ENCODE measurements around the gene MRPS12.
A peak's percentile ranks its signal among the peaks of the same experiment; 100 is the strongest.

The MRPS12 gene

GRCh38 chr19:38942471-38943181, 11.9 kb downstream of the MRPS12 start:
- TF ChIP-seq CTCF (IDR thresholded peaks at IDR 0.05) (no peak), ZFX (IDR thresholded peaks at IDR 0.05; ENCODE audit: borderline replicate concordance) (no peak)
- no peak overlapping the region for H3K27ac ChIP-seq

- no peak overlapping the region for H3K27ac ChIP-seq
- TF ChIP-seq CTCF (IDR thresholded peaks at IDR 0.05) (no peak), ZFX (IDR thresholded peaks at IDR 0.05; ENCODE audit: borderline replicate concordance) (no peak)
Observed at GRCh38 chr19:38944981-38945506, 14.3 kb downstream of the MRPS12 start.

- no peak for TF ChIP-seq CTCF (IDR thresholded peaks at IDR 0.05)
- no peak overlapping the region for H3K27ac ChIP-seq
Observed at GRCh38 chr19:38945562-38946228, 15.0 kb downstream of the MRPS12 start.

GRCh38 chr19:38946229-38947010, 15.7 kb downstream of the MRPS12 start:
- H3K27ac ChIP-seq: no peak overlapping the region
- TF ChIP-seq CTCF (IDR thresholded peaks at IDR 0.05) (no peak), ZFX (IDR thresholded peaks at IDR 0.05; ENCODE audit: borderline replicate concordance) (no peak)

- no peak for TF ChIP-seq ZFX (IDR thresholded peaks at IDR 0.05; ENCODE audit: borderline replicate concordance)
- TF ChIP-seq CTCF (IDR thresholded peaks at IDR 0.05): no peak
- peak overlapping the region; percentile 70 for H3K27ac ChIP-seq
Observed at GRCh38 chr19:38949580-38950367, 19.0 kb downstream of the MRPS12 start.

GRCh38 chr19:38951187-38951586, 20.4 kb downstream of the MRPS12 start:
- TF ChIP-seq CTCF (IDR thresholded peaks at IDR 0.05) (no peak), ZFX (IDR thresholded peaks at IDR 0.05; ENCODE audit: borderline replicate concordance) (no peak)
- H3K27ac ChIP-seq: no peak overlapping the region

All from 22Rv1 (cell line).